ENCODE measurements around the gene TSPAN3.
A peak's percentile ranks its signal among the peaks of the same experiment; 100 is the strongest.

Gene TSPAN3

GRCh38 chr15:77027697-77028450 lies 43.0 kb downstream of the TSPAN3 start:
- peaks cover 2% of the 10 kb centered on the region for H3K36me3 Mint-ChIP-seq
- H3K27me3 Mint-ChIP-seq, result no peaks in the 10 kb centered on the region
- H3K4me1 Mint-ChIP-seq, result peaks cover 44% of the 10 kb centered on the region
- no peak for ATAC-seq
- peak overlapping the region; percentile 22 for H3K27ac Mint-ChIP-seq
- no peak overlapping the region for H3K4me3 Mint-ChIP-seq
- H3K9me3 Mint-ChIP-seq, result no peaks in the 10 kb centered on the region

GRCh38 chr15:77027111-77027696 lies 43.7 kb downstream of the TSPAN3 start:
- Mint-ChIP-seq H3K9me3 (no peaks in the 10 kb centered on the region), H3K36me3 (peaks cover 9% of the 10 kb centered on the region), H3K27me3 (no peaks in the 10 kb centered on the region), H3K27ac (no peak overlapping the region), H3K4me1 (peaks cover 48% of the 10 kb centered on the region), H3K4me3 (no peak overlapping the region)
- ATAC-seq, result no peak

GRCh38 chr15:77026501-77027110 lies 44.3 kb downstream of the TSPAN3 start:
- no peaks in the 10 kb centered on the region for H3K9me3 Mint-ChIP-seq
- no peak for ATAC-seq
- peaks cover 12% of the 10 kb centered on the region for H3K36me3 Mint-ChIP-seq
- H3K4me1 Mint-ChIP-seq, result peaks cover 50% of the 10 kb centered on the region
- H3K27ac Mint-ChIP-seq, result no peak overlapping the region
- no peak overlapping the region for H3K4me3 Mint-ChIP-seq
- H3K27me3 Mint-ChIP-seq, result no peaks in the 10 kb centered on the region

- Mint-ChIP-seq H3K4me3 (no peak overlapping the region), H3K27ac (peak overlapping the region; percentile 30), H3K36me3 (peaks cover 12% of the 10 kb centered on the region), H3K4me1 (peaks cover 50% of the 10 kb centered on the region), H3K27me3 (no peaks in the 10 kb centered on the region), H3K9me3 (no peaks in the 10 kb centered on the region)
- no peak for ATAC-seq
Measured at GRCh38 chr15:77025941-77026411, 44.9 kb downstream of the TSPAN3 start.

DNA sequence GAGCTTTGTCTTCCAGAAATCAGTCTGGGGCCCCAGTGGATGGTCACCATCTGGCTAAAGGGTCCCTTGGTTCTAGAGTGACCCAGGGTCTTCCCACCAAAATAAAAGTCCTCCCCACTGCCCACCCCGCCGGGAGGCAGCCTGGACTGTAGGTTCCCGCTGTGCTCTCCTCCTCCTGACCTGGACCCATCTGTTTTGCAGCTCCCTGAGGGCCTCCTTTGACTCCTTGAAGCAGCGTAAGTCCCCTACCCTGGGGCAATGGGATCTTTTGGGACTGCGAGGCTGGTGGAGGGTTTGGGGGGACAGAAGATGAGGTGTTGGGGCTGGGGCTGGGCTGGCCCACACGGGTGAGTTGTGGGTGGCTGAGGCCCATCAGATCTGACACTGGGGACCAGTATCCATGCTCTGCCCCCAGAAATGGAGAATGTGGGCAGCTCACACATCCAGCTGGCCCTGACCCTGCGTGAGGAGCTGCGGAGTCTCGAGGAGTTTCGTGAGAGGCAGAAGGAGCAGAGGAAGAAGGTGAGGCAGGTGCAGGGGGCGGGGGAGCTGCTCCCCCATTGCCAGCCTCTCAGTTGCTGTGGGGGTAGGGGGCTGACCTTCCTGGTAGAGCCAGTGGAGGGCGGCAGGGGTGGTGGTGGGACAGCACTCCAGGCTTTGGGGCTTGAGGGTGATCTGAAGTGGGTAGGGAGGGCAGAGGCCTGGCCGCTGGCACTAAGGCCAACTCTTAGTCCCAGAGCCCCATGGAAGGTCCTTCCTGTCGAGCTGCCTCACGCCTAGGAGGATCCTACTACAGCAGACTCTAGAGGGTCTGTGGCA lies 45.6 kb downstream of the TSPAN3 start:
- Mint-ChIP-seq H3K27ac (peak overlapping the region; percentile 30), H3K4me3 (no peak overlapping the region), H3K27me3 (no peaks in the 10 kb centered on the region), H3K4me1 (peaks cover 54% of the 10 kb centered on the region), H3K9me3 (no peaks in the 10 kb centered on the region), H3K36me3 (peaks cover 18% of the 10 kb centered on the region)
- no peak for ATAC-seq

DNA sequence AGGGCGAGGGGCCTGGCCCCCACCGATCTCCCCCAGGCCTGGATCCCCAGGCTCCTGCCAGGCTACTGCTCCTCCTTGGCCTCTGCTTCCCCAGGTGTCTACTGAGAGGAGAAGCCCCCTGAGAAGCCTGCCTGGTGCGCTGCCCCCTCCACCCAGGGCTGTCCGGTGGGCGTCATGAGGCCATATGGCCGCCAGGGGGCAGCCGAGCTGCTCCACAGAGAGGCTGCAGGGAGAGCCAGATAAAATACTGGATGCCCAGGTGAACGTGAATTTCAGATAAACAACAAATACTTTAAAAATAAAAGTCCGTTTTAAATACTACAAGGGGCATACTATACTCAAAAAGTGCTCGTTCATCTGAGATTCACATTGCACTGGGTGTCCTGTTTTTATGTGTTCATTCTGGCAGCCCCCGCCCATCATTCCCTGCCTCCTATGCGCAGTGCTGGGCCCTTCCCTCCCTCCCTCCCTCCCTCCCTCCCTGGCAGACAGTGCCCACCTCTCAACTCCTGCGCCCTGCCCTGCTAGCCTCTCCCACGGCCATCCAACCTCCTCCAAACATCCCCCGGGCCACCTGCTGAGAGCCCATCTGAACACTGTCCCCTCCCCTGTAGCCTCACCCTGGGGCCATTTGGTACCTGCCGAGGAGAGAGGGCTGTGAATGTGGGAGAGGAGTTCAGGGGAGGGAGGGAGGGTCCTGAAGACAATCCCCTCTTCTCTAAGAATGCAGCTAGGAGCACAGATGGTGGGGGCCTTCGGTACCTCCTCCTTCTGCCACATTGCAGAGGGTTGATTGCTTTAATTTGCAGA lies 46.4 kb downstream of the TSPAN3 start:
- ATAC-seq, result peak; percentile 61
- H3K4me1 Mint-ChIP-seq, result peaks cover 54% of the 10 kb centered on the region
- peak overlapping the region; percentile 28 for H3K27ac Mint-ChIP-seq
- H3K4me3 Mint-ChIP-seq, result no peak overlapping the region
- H3K9me3 Mint-ChIP-seq, result no peaks in the 10 kb centered on the region
- H3K27me3 Mint-ChIP-seq, result no peaks in the 10 kb centered on the region
- peaks cover 22% of the 10 kb centered on the region for H3K36me3 Mint-ChIP-seq

- Mint-ChIP-seq H3K27ac (peak overlapping the region; percentile 28), H3K4me3 (no peak overlapping the region), H3K9me3 (no peaks in the 10 kb centered on the region), H3K4me1 (peaks cover 58% of the 10 kb centered on the region), H3K27me3 (no peaks in the 10 kb centered on the region), H3K36me3 (peaks cover 27% of the 10 kb centered on the region)
- no peak for ATAC-seq
Measured at GRCh38 chr15:77023576-77024272, 47.2 kb downstream of the TSPAN3 start.

DNA sequence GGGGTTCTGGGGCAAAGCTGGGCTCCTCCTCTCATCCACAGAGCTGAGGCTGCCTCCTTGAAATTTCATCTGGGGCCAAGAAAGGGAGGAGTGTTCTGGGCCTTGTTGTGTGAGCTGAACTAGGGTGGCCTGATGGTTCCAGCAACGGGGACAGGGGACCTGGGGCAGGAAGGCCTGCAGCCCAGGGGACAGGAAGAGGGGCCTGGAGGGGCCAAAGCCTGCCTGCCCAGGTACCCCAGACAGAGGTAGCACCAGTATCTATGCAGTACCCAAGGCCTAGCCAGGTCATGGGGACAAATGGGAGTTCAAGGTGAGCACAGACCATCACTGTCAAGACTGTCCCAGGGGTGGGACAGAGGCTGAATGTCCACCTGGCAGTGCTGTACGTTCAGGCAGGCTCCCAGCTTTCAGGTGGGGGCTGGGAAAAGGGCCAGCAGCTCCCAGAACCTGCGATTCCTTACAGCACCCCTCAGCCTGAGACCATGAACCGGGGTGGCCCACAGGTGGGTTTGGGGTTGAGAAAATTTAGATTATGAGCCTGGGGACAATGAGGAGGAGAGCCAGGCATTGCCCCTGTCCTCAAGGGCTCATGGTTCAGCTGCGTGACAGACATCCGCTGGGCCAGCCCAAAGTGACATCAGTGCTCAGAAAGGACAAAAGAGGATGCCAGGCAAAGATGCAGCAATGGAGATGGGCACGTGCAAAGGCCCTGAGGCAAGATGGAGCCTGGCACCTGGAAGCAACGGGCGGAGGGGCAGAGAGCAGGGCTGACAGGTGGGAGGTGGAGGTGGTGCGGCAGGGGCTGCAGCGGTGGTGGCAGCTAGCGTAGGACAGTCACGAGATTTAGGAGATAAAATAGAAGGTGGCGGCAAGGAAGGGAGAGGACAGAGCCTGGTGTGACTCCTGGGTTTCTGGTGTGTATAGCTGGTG lies 48.0 kb downstream of the TSPAN3 start:
- H3K36me3 Mint-ChIP-seq, result peaks cover 35% of the 10 kb centered on the region
- H3K4me3 Mint-ChIP-seq, result no peak overlapping the region
- no peak for ATAC-seq
- H3K27me3 Mint-ChIP-seq, result no peaks in the 10 kb centered on the region
- peak overlapping the region; percentile 54 for H3K27ac Mint-ChIP-seq
- no peaks in the 10 kb centered on the region for H3K9me3 Mint-ChIP-seq
- peaks cover 66% of the 10 kb centered on the region for H3K4me1 Mint-ChIP-seq

- Mint-ChIP-seq H3K27me3 (no peaks in the 10 kb centered on the region), H3K9me3 (no peaks in the 10 kb centered on the region), H3K4me3 (no peak overlapping the region), H3K36me3 (peaks cover 36% of the 10 kb centered on the region), H3K4me1 (peaks cover 72% of the 10 kb centered on the region), H3K27ac (peak overlapping the region; percentile 54)
- ATAC-seq, result no peak
Measured at GRCh38 chr15:77021803-77022381, 49.0 kb downstream of the TSPAN3 start.

GRCh38 chr15:77021088-77021481 lies 49.8 kb downstream of the TSPAN3 start:
- Mint-ChIP-seq H3K27ac (no peak overlapping the region), H3K36me3 (peaks cover 36% of the 10 kb centered on the region), H3K27me3 (no peaks in the 10 kb centered on the region), H3K9me3 (no peaks in the 10 kb centered on the region), H3K4me1 (peaks cover 72% of the 10 kb centered on the region), H3K4me3 (no peak overlapping the region)
- ATAC-seq, result no peak

DNA sequence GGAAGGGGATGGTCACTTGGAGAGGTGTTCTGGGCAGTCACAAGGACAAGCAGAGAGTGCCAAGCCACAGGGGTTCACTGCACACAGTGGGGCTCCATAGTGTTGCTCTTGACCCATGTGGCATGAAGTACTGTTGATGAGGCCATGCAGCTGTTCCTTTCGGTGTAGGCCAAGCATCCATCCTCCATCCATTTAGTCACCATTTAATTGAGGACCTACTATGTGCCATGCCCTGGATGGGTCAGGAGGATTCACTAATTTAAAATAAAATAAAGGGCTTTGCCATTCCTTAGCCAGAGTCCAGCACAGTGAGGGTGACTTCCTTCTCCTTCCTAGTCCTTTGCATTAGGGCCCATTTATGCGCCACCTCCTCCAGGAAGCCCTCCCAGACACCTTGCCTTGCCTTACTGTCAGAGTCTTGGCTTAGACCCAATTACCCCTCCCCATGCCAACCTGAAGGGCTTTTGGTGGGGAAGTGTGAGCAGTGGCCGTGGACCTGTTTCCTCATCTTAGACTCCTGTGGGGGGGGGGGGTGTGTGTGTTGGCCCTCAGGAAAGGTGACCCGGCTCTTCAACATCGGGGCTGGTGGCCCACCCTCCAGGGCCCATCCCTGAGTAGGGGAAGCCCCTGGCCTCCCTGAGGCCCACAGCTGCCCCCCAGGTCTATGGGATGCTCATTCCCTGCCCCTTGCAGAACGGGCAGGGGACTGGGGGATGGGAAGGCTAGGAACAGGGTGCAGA lies 50.4 kb downstream of the TSPAN3 start:
- Mint-ChIP-seq H3K4me3 (no peak overlapping the region), H3K27me3 (no peaks in the 10 kb centered on the region), H3K9me3 (no peaks in the 10 kb centered on the region), H3K36me3 (peaks cover 36% of the 10 kb centered on the region), H3K27ac (peak overlapping the region; percentile 76), H3K4me1 (peaks cover 75% of the 10 kb centered on the region)
- no peak for ATAC-seq

- no peaks in the 10 kb centered on the region for H3K27me3 Mint-ChIP-seq
- H3K27ac Mint-ChIP-seq, result peak overlapping the region; percentile 76
- peak overlapping the region; percentile 40 for H3K4me3 Mint-ChIP-seq
- H3K4me1 Mint-ChIP-seq, result peaks cover 78% of the 10 kb centered on the region
- no peaks in the 10 kb centered on the region for H3K9me3 Mint-ChIP-seq
- H3K36me3 Mint-ChIP-seq, result peaks cover 36% of the 10 kb centered on the region
- peak; percentile 37 for ATAC-seq
Measured at GRCh38 chr15:77019521-77020331, 51.2 kb downstream of the TSPAN3 start.
